ENCODE results near the gene LAMC2.

Gene LAMC2

DNA sequence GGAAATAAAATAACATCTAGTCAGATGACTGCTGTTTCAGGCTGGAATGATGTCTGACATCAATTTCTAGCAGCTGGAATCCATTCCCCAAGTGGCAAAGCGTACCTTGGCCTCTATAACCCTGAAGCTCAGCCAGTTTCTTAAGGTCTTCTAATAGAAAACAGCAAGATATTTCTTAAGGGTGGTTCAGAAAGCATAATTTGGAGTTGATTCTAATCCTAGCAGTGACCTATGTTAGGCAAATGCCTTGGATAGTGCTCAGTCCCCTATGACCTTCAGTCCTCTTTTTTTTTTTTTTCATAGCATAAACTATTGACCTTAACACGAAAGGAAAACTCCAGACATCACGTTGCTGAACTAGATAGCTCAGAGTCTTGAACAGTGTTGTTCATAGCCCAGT lies 56.5 kb downstream of the LAMC2 start:
- no peak overlapping the region for H3K9ac ChIP-seq (ENCODE audit: low read depth in 1 of 2, low read length in 2 of 2)
- H3K4me3 ChIP-seq (ENCODE audit: low read length in 2 of 2), result no peak overlapping the region
- no peaks in the 10 kb centered on the region for H3K4me1 ChIP-seq (ENCODE audit: control insufficient read depth in 2 of 2, insufficient read depth in 2 of 2, low read length in 2 of 2)
- H3K27ac ChIP-seq (ENCODE audit: low read depth in 2 of 2, low read length in 2 of 2), result peak overlapping the region in 1 of 2 donors; percentile 39
- no peaks in the 10 kb centered on the region for H3K9me3 ChIP-seq (ENCODE audit: control insufficient read depth in 2 of 2, low read length in 2 of 2)
- peaks cover 3 to 5% of the 10 kb centered on the region in 2 donors for H3K36me3 ChIP-seq (ENCODE audit: control insufficient read depth in 2 of 2, insufficient read depth in 2 of 2, low read length in 2 of 2)
- H3K27me3 ChIP-seq (ENCODE audit: control insufficient read depth in 2 of 2, insufficient read depth in 2 of 2, low read length in 2 of 2), result no peaks in the 10 kb centered on the region

DNA sequence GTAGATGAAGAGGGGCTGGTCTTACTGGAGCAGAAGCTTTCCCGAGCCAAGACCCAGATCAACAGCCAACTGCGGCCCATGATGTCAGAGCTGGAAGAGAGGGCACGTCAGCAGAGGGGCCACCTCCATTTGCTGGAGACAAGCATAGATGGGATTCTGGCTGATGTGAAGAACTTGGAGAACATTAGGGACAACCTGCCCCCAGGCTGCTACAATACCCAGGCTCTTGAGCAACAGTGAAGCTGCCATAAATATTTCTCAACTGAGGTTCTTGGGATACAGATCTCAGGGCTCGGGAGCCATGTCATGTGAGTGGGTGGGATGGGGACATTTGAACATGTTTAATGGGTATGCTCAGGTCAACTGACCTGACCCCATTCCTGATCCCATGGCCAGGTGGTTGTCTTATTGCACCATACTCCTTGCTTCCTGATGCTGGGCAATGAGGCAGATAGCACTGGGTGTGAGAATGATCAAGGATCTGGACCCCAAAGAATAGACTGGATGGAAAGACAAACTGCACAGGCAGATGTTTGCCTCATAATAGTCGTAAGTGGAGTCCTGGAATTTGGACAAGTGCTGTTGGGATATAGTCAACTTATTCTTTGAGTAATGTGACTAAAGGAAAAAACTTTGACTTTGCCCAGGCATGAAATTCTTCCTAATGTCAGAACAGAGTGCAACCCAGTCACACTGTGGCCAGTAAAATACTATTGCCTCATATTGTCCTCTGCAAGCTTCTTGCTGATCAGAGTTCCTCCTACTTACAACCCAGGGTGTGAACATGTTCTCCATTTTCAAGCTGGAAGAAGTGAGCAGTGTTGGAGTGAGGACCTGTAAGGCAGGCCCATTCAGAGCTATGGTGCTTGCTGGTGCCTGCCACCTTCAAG lies 57.3 kb downstream of the LAMC2 start:
- Histone ChIP-seq H3K4me3 (ENCODE audit: low read length in 2 of 2) (no peak overlapping the region), H3K36me3 (ENCODE audit: control insufficient read depth in 2 of 2, insufficient read depth in 2 of 2, low read length in 2 of 2) (peaks cover 3 to 5% of the 10 kb centered on the region in 2 donors), H3K27ac (ENCODE audit: low read depth in 2 of 2, low read length in 2 of 2) (peak overlapping the region in 1 of 2 donors; percentile 60), H3K27me3 (ENCODE audit: control insufficient read depth in 2 of 2, insufficient read depth in 2 of 2, low read length in 2 of 2) (no peaks in the 10 kb centered on the region), H3K9ac (ENCODE audit: low read depth in 1 of 2, low read length in 2 of 2) (no peak overlapping the region), H3K9me3 (ENCODE audit: control insufficient read depth in 2 of 2, low read length in 2 of 2) (no peaks in the 10 kb centered on the region), H3K4me1 (ENCODE audit: control insufficient read depth in 2 of 2, insufficient read depth in 2 of 2, low read length in 2 of 2) (no peaks in the 10 kb centered on the region)

DNA sequence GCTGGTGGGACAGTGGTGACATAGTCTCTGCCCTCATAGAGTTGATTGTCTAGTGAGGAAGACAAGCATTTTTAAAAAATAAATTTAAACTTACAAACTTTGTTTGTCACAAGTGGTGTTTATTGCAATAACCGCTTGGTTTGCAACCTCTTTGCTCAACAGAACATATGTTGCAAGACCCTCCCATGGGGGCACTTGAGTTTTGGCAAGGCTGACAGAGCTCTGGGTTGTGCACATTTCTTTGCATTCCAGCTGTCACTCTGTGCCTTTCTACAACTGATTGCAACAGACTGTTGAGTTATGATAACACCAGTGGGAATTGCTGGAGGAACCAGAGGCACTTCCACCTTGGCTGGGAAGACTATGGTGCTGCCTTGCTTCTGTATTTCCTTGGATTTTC lies 58.4 kb downstream of the LAMC2 start:
- H3K9me3 ChIP-seq (ENCODE audit: control insufficient read depth in 2 of 2, low read length in 2 of 2), result no peaks in the 10 kb centered on the region
- no peak overlapping the region for H3K4me3 ChIP-seq (ENCODE audit: low read length in 2 of 2)
- H3K9ac ChIP-seq (ENCODE audit: low read depth in 1 of 2, low read length in 2 of 2), result no peak overlapping the region
- no peaks in the 10 kb centered on the region for H3K27me3 ChIP-seq (ENCODE audit: control insufficient read depth in 2 of 2, insufficient read depth in 2 of 2, low read length in 2 of 2)
- H3K27ac ChIP-seq (ENCODE audit: low read depth in 2 of 2, low read length in 2 of 2), result peak overlapping the region in 1 of 2 donors; percentile 60
- H3K36me3 ChIP-seq (ENCODE audit: control insufficient read depth in 2 of 2, insufficient read depth in 2 of 2, low read length in 2 of 2), result peaks cover 3 to 5% of the 10 kb centered on the region in 2 donors
- no peaks in the 10 kb centered on the region for H3K4me1 ChIP-seq (ENCODE audit: control insufficient read depth in 2 of 2, insufficient read depth in 2 of 2, low read length in 2 of 2)

DNA sequence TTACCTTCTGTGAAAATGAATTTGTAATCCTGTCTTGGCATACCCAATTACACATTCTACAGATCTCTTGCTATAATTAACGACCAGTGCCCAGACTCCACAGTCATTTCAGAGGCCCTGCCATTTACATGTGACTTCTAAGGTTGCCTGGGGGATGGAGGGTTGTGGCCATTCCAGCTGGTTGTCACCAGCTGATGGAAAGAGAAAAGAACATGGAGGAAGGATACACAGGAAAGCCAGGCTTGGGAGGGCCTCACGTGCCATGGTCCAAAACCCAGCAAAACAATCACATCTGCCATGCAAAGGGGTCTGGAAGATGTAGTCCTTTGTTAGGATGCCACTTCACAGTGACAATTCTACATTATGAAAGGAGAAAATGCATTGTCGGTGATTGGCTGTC lies 59.3 kb downstream of the LAMC2 start:
- Histone ChIP-seq H3K27me3 (ENCODE audit: control insufficient read depth in 2 of 2, insufficient read depth in 2 of 2, low read length in 2 of 2) (no peaks in the 10 kb centered on the region), H3K4me1 (ENCODE audit: control insufficient read depth in 2 of 2, insufficient read depth in 2 of 2, low read length in 2 of 2) (no peaks in the 10 kb centered on the region), H3K36me3 (ENCODE audit: control insufficient read depth in 2 of 2, insufficient read depth in 2 of 2, low read length in 2 of 2) (peaks cover 0 to 5% of the 10 kb centered on the region in 2 donors), H3K4me3 (ENCODE audit: low read length in 2 of 2) (no peak overlapping the region), H3K27ac (ENCODE audit: low read depth in 2 of 2, low read length in 2 of 2) (no peak overlapping the region), H3K9me3 (ENCODE audit: control insufficient read depth in 2 of 2, low read length in 2 of 2) (no peaks in the 10 kb centered on the region), H3K9ac (ENCODE audit: low read depth in 1 of 2, low read length in 2 of 2) (no peak overlapping the region)

DNA sequence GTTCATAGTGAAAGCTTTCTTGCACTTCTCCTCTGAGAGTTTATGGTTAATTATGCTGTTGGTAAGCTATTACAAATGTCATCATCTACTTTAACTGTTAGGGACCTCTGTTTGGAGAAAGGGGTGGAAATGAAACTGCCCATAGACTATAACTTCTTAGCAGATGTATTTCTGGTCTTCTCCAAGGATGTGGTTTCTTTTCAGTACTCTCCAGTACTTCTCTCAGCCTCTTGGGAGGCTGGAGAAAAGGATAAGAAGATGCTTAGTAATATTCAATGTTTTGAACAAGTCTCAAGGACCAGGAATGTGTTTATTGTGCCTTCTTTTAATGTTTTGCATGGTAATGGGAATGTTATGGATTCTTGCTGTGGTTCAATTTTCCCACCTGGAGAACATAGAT lies 60.4 kb downstream of the LAMC2 start:
- Histone ChIP-seq H3K9ac (ENCODE audit: low read depth in 1 of 2, low read length in 2 of 2) (no peak overlapping the region), H3K36me3 (ENCODE audit: control insufficient read depth in 2 of 2, insufficient read depth in 2 of 2, low read length in 2 of 2) (peaks cover 0 to 5% of the 10 kb centered on the region in 2 donors), H3K4me3 (ENCODE audit: low read length in 2 of 2) (no peak overlapping the region), H3K9me3 (ENCODE audit: control insufficient read depth in 2 of 2, low read length in 2 of 2) (no peaks in the 10 kb centered on the region), H3K4me1 (ENCODE audit: control insufficient read depth in 2 of 2, insufficient read depth in 2 of 2, low read length in 2 of 2) (no peaks in the 10 kb centered on the region), H3K27me3 (ENCODE audit: control insufficient read depth in 2 of 2, insufficient read depth in 2 of 2, low read length in 2 of 2) (no peaks in the 10 kb centered on the region), H3K27ac (ENCODE audit: low read depth in 2 of 2, low read length in 2 of 2) (no peak overlapping the region)

DNA sequence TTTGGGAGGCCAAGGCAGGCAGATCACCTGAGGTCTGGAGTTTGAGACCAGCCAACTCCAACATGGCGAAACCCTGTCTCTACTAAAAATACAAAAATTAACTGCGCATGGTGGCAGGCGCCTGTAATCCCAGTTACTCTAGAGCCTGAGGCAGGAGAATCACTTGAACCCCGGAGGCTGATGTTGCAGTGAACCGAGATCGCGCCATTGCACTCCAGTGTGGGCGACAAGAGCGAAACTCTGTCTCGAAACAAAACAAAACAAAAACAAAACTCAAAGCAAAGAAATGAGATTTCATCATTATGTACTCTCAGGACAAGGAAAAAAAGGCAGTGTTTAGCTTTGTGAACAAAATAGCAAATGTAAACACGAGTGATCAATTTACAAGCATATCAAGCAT lies 61.0 kb downstream of the LAMC2 start:
- Histone ChIP-seq H3K9me3 (ENCODE audit: control insufficient read depth in 2 of 2, low read length in 2 of 2) (no peaks in the 10 kb centered on the region), H3K4me1 (ENCODE audit: control insufficient read depth in 2 of 2, insufficient read depth in 2 of 2, low read length in 2 of 2) (no peaks in the 10 kb centered on the region), H3K27ac (ENCODE audit: low read depth in 2 of 2, low read length in 2 of 2) (no peak overlapping the region), H3K4me3 (ENCODE audit: low read length in 2 of 2) (no peak overlapping the region), H3K9ac (ENCODE audit: low read depth in 1 of 2, low read length in 2 of 2) (no peak overlapping the region), H3K36me3 (ENCODE audit: control insufficient read depth in 2 of 2, insufficient read depth in 2 of 2, low read length in 2 of 2) (peaks cover 0 to 5% of the 10 kb centered on the region in 2 donors), H3K27me3 (ENCODE audit: control insufficient read depth in 2 of 2, insufficient read depth in 2 of 2, low read length in 2 of 2) (no peaks in the 10 kb centered on the region)

DNA sequence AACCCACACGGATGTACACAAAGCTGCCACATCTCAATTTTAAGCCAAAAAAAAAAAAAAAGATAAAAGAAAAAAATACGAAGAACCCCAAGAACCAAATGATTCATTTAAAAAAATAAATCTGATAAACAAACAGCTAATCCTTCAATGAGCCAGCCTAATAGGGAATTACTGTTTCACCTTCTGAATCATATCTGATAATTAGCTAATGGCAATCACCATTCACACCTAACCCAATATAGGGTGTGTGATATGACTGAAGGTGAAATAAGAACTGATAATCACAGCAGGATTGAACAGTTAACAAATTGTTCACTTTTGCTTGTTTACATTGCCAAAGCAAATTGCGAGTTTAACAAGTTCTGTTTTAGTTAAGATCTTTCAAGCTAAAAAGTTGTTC lies 61.4 kb downstream of the LAMC2 start:
- no peaks in the 10 kb centered on the region for H3K9me3 ChIP-seq (ENCODE audit: control insufficient read depth in 2 of 2, low read length in 2 of 2)

DNA sequence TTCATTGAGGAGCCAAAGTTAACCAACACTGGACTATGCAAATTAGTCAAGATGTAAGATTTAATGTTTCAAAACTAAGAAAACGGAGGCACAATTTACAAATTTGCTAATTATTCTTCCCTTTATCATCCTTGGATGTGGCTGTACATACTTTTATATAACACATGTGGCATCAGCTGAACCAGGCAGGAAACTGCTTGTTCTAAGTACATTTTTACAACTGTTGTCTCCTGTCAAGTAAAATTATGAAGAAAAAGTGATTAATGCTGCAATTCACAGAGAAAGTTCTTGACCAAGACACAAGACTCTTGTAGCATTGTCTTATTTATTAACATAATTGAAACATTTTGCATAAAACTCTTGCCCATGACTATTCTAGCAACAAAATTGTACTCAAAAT lies 61.9 kb downstream of the LAMC2 start:
- H3K36me3 ChIP-seq (ENCODE audit: control insufficient read depth in 2 of 2, insufficient read depth in 2 of 2, low read length in 2 of 2), result peaks cover 0 to 5% of the 10 kb centered on the region in 2 donors
- H3K27me3 ChIP-seq (ENCODE audit: control insufficient read depth in 2 of 2, insufficient read depth in 2 of 2, low read length in 2 of 2), result no peaks in the 10 kb centered on the region
- no peaks in the 10 kb centered on the region for H3K4me1 ChIP-seq (ENCODE audit: control insufficient read depth in 2 of 2, insufficient read depth in 2 of 2, low read length in 2 of 2)
- no peak overlapping the region for H3K4me3 ChIP-seq (ENCODE audit: low read length in 2 of 2)
- H3K27ac ChIP-seq (ENCODE audit: low read depth in 2 of 2, low read length in 2 of 2), result no peak overlapping the region
- H3K9ac ChIP-seq (ENCODE audit: low read depth in 1 of 2, low read length in 2 of 2), result no peak overlapping the region
- no peaks in the 10 kb centered on the region for H3K9me3 ChIP-seq (ENCODE audit: control insufficient read depth in 2 of 2, low read length in 2 of 2)

More for the DNA sequence above, 61.4 kb downstream of the LAMC2 start:
- Histone ChIP-seq H3K36me3 (ENCODE audit: control insufficient read depth in 2 of 2, insufficient read depth in 2 of 2, low read length in 2 of 2) (peaks cover 0 to 5% of the 10 kb centered on the region in 2 donors), H3K27me3 (ENCODE audit: control insufficient read depth in 2 of 2, insufficient read depth in 2 of 2, low read length in 2 of 2) (no peaks in the 10 kb centered on the region), H3K4me1 (ENCODE audit: control insufficient read depth in 2 of 2, insufficient read depth in 2 of 2, low read length in 2 of 2) (no peaks in the 10 kb centered on the region), H3K27ac (ENCODE audit: low read depth in 2 of 2, low read length in 2 of 2) (no peak overlapping the region), H3K9ac (ENCODE audit: low read depth in 1 of 2, low read length in 2 of 2) (no peak overlapping the region), H3K4me3 (ENCODE audit: low read length in 2 of 2) (no peak overlapping the region)

DNA sequence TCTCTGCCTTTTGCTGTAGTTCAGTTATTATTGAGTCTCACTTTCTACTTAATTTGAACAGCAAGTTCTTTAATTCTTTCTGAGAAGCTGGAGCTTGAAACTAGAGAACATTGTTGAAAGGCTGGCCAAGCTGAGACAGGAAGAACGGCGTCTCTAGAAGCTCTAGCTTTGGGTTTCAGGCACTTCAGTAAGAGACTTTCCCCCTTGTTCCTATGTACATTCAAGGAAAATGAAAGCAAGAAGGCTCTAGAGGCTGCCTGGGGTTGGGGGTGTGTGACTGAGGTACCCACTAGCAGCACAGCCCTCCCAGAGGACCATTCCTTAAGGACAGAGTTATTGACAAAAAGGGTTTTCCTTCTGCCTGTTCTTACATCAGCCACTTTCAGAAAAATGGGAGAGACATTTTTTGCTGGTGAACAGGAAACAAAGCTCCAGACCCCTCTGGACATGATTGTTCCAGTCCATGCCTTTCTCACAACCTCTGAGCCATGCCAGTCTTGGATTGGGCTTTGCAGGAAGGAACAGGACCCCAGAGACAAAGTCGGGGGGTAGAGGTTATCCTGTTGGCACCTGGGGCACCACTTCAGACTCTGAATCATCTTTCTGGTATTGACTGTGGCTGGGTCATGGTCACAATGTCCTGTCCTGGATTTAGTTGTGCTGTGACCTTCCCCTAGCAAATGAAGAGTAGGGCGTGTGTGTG lies 63.1 kb downstream of the LAMC2 start:
- no peaks in the 10 kb centered on the region for H3K36me3 ChIP-seq (ENCODE audit: control insufficient read depth in 2 of 2, insufficient read depth in 2 of 2, low read length in 2 of 2)
- no peak overlapping the region for H3K9ac ChIP-seq (ENCODE audit: low read depth in 1 of 2, low read length in 2 of 2)
- no peaks in the 10 kb centered on the region for H3K9me3 ChIP-seq (ENCODE audit: control insufficient read depth in 2 of 2, low read length in 2 of 2)
- no peaks in the 10 kb centered on the region for H3K27me3 ChIP-seq (ENCODE audit: control insufficient read depth in 2 of 2, insufficient read depth in 2 of 2, low read length in 2 of 2)
- no peak overlapping the region for H3K4me3 ChIP-seq (ENCODE audit: low read length in 2 of 2)
- H3K4me1 ChIP-seq (ENCODE audit: control insufficient read depth in 2 of 2, insufficient read depth in 2 of 2, low read length in 2 of 2), result no peaks in the 10 kb centered on the region
- H3K27ac ChIP-seq (ENCODE audit: low read depth in 2 of 2, low read length in 2 of 2), result no peak overlapping the region

DNA sequence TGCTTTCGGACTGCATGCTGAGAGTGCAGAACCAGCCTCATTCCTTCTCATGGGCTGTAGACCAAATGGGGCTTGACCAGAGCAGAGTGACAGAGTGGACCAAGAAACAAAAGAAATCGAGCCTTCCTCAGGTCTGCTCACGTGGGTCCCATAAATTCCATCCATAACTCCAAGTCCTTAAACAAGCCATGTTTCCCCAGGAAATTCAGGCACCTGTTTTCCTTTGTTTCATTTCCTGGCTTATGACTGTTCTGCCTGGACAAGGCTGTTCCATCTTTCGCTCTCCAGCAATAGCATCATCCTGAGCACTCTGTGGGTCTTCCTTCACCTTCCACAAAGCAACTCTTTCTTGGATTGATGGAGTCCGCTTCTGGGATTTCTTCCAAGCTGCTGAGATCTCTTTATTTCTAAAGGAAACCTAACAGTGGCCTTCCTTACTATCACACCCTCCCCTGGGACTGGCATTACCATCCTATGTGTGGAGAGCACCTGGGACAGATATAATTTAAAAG lies 63.9 kb downstream of the LAMC2 start:
- Histone ChIP-seq H3K4me1 (ENCODE audit: control insufficient read depth in 2 of 2, insufficient read depth in 2 of 2, low read length in 2 of 2) (no peaks in the 10 kb centered on the region), H3K27ac (ENCODE audit: low read depth in 2 of 2, low read length in 2 of 2) (no peak overlapping the region), H3K9ac (ENCODE audit: low read depth in 1 of 2, low read length in 2 of 2) (no peak overlapping the region), H3K27me3 (ENCODE audit: control insufficient read depth in 2 of 2, insufficient read depth in 2 of 2, low read length in 2 of 2) (no peaks in the 10 kb centered on the region), H3K4me3 (ENCODE audit: low read length in 2 of 2) (no peak overlapping the region), H3K9me3 (ENCODE audit: control insufficient read depth in 2 of 2, low read length in 2 of 2) (no peaks in the 10 kb centered on the region), H3K36me3 (ENCODE audit: control insufficient read depth in 2 of 2, insufficient read depth in 2 of 2, low read length in 2 of 2) (no peaks in the 10 kb centered on the region)

All from mucosa of rectum (tissue), 2 donors.